Measurements from ENCODE around the gene C16orf78. TPM values are rescaled to one million over a fixed set of nuclear protein-coding genes. Genes with fewer than 3 reads are reported as not detected.
A peak's percentile ranks its signal among the peaks of the same experiment; 100 is the strongest.

C16orf78 gene
- total RNA-seq, 2 donors from 2014 or later = not detected

- H3K4me3 Mint-ChIP-seq = no peak overlapping the region
- TF ChIP-seq CTCF (conservative IDR thresholded peaks at IDR 0.05) = no peak
- no peaks in the 10 kb centered on the region for H3K9me3 Mint-ChIP-seq
- Histone ChIP-seq H3K9ac (ENCODE audit: extremely low read depth, low read length, poor library complexity, severe bottlenecking) (no peak overlapping the region), H3K4me3 (ENCODE audit: low read length) (no peak overlapping the region), H3K4me1 (ENCODE audit: control insufficient read depth, insufficient read depth, low read length) (no peaks in the 10 kb centered on the region), H3K27ac (ENCODE audit: low read depth, low read length) (no peak overlapping the region), H3K36me3 (ENCODE audit: control insufficient read depth, insufficient read depth, low read length) (no peaks in the 10 kb centered on the region), H3K27me3 (ENCODE audit: control insufficient read depth, insufficient read depth, low read length, poor library complexity, severe bottlenecking) (peaks cover 24% of the 10 kb centered on the region), H3K9me3 (ENCODE audit: control insufficient read depth, low read length) (no peaks in the 10 kb centered on the region)
- 79 to 84% methylated on average over 4 to 5 of the region's 5 CpGs for WGBS, 2 experiments (ENCODE audit: insufficient coverage in 1 of 2, insufficient read length in 1 of 2)
- peaks cover 17% of the 10 kb centered on the region for H3K27me3 Mint-ChIP-seq (ENCODE audit: insufficient read depth)
- no peak overlapping the region for H3K27ac Mint-ChIP-seq
- H3K36me3 Mint-ChIP-seq (ENCODE audit: low read depth) = no peaks in the 10 kb centered on the region
- H3K4me1 Mint-ChIP-seq = no peaks in the 10 kb centered on the region
- DNase-seq = no peak
Measured at GRCh38 chr16:49344401-49344800, 29.2 kb upstream of the C16orf78 start.

- Histone ChIP-seq H3K9ac (ENCODE audit: extremely low read depth, low read length, poor library complexity, severe bottlenecking) (no peak overlapping the region), H3K4me1 (ENCODE audit: control insufficient read depth, insufficient read depth, low read length) (no peaks in the 10 kb centered on the region), H3K27ac (ENCODE audit: low read depth, low read length) (no peak overlapping the region), H3K36me3 (ENCODE audit: control insufficient read depth, insufficient read depth, low read length) (no peaks in the 10 kb centered on the region), H3K4me3 (ENCODE audit: low read length) (no peak overlapping the region), H3K9me3 (ENCODE audit: control insufficient read depth, low read length) (no peaks in the 10 kb centered on the region), H3K27me3 (ENCODE audit: control insufficient read depth, insufficient read depth, low read length, poor library complexity, severe bottlenecking) (peaks cover 28% of the 10 kb centered on the region)
- TF ChIP-seq CTCF (conservative IDR thresholded peaks at IDR 0.05) = no peak
- no peaks in the 10 kb centered on the region for H3K4me1 Mint-ChIP-seq
- DNase-seq = peak; percentile 89
- no peaks in the 10 kb centered on the region for H3K9me3 Mint-ChIP-seq
- no peak overlapping the region for H3K4me3 Mint-ChIP-seq
- WGBS, 2 experiments (ENCODE audit: insufficient coverage in 1 of 2, insufficient read length in 1 of 2) = 36 to 60% methylated on average over 1 to 4 of the region's 4 CpGs
- H3K27ac Mint-ChIP-seq = no peak overlapping the region
- peaks cover 21% of the 10 kb centered on the region for H3K27me3 Mint-ChIP-seq (ENCODE audit: insufficient read depth)
- H3K36me3 Mint-ChIP-seq (ENCODE audit: low read depth) = no peaks in the 10 kb centered on the region
Measured at GRCh38 chr16:49345829-49346228, 27.8 kb upstream of the C16orf78 start.

DNA sequence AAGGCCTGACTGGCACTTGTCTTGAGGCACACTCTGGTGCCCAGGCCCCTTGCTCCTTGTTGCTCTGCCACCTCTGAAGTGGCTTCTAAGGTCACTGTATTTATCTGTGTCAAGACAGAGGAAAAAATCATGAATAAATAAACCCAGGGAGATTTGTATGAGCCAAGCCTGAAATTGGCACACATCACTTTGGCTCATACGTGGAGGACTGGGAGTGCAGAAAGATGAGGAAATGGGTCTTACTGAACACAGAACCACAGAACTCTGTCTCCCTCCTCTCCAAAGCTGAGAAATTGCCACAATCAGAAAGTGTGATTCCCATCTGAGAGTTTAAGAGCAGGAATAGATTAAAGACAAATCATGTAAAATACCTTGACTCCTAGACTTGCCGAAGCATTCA is 27.1 kb upstream of the C16orf78 start:
- H3K36me3 Mint-ChIP-seq (ENCODE audit: low read depth) = no peaks in the 10 kb centered on the region
- Histone ChIP-seq H3K36me3 (ENCODE audit: control insufficient read depth, insufficient read depth, low read length) (no peaks in the 10 kb centered on the region), H3K9me3 (ENCODE audit: control insufficient read depth, low read length) (no peaks in the 10 kb centered on the region), H3K27me3 (ENCODE audit: control insufficient read depth, insufficient read depth, low read length, poor library complexity, severe bottlenecking) (peaks cover 28% of the 10 kb centered on the region), H3K4me3 (ENCODE audit: low read length) (no peak overlapping the region), H3K9ac (ENCODE audit: extremely low read depth, low read length, poor library complexity, severe bottlenecking) (no peak overlapping the region), H3K4me1 (ENCODE audit: control insufficient read depth, insufficient read depth, low read length) (no peaks in the 10 kb centered on the region), H3K27ac (ENCODE audit: low read depth, low read length) (no peak overlapping the region)
- H3K4me3 Mint-ChIP-seq = no peak overlapping the region
- peaks cover 20% of the 10 kb centered on the region for H3K27me3 Mint-ChIP-seq (ENCODE audit: insufficient read depth)
- no peaks in the 10 kb centered on the region for H3K4me1 Mint-ChIP-seq
- TF ChIP-seq CTCF (conservative IDR thresholded peaks at IDR 0.05) = no peak
- H3K9me3 Mint-ChIP-seq = no peaks in the 10 kb centered on the region
- no peak for DNase-seq
- no peak overlapping the region for H3K27ac Mint-ChIP-seq
- WGBS, 2 experiments (ENCODE audit: insufficient coverage in 1 of 2, insufficient read length in 1 of 2) = 89 to 96% methylated on average over 2 of the region's 2 CpGs
